ENCODE data around the gene SAV1. TPM values are rescaled to one million over a fixed set of nuclear protein-coding genes. Genes with fewer than 3 reads are reported as not detected.
"Not testable (repeated sequence)": the region's sequence is repeated elsewhere in the genome, so short reads cannot be mapped to it uniquely, and the experiment has no call there.

Gene SAV1
- total RNA-seq (2014; rRNA removed; shearing (Covaris generic)): 13.5 and 16.5 TPM in 2 replicates

GRCh38 chr14:50667996-50668825 is at the start of gene SAV1:
TSS of gene SAV1 (minus strand) at chr14:50668306. CDS start at chr14:50667967, 339 bp downstream.
- peak; percentile 78 for DNase-seq (ENCODE audit: low read depth)

GRCh38 chr14:50717811-50718210 is 49.7 kb upstream of the SAV1 start:
- no peak for DNase-seq (ENCODE audit: low read depth)

GRCh38 chr14:50714450-50715073 is 46.5 kb upstream of the SAV1 start:
- peak; percentile 30 for DNase-seq (ENCODE audit: low read depth)

GRCh38 chr14:50711043-50711442 is 42.9 kb upstream of the SAV1 start:
- DNase-seq (ENCODE audit: low read depth): no peak

GRCh38 chr14:50705026-50705593 is 37.0 kb upstream of the SAV1 start:
- no peak for DNase-seq (ENCODE audit: low read depth)

- no peak for DNase-seq (ENCODE audit: low read depth)
Measured at GRCh38 chr14:50704454-50705010, 36.4 kb upstream of the SAV1 start.

GRCh38 chr14:50697659-50698290 is 29.7 kb upstream of the SAV1 start:
- DNase-seq (ENCODE audit: low read depth): no peak

GRCh38 chr14:50694260-50694659 is 26.2 kb upstream of the SAV1 start:
- not testable (repeated sequence) for DNase-seq (ENCODE audit: low read depth)

- DNase-seq (ENCODE audit: low read depth): no peak
Measured at GRCh38 chr14:50688875-50689274, 20.8 kb upstream of the SAV1 start.

- DNase-seq (ENCODE audit: low read depth): no peak
Measured at GRCh38 chr14:50679674-50680073, 11.6 kb upstream of the SAV1 start.

- DNase-seq (ENCODE audit: low read depth): no peak
Measured at GRCh38 chr14:50678163-50678562, 10.1 kb upstream of the SAV1 start.

GRCh38 chr14:50677527-50678063 is 9.5 kb upstream of the SAV1 start:
- DNase-seq (ENCODE audit: low read depth): peak; percentile 39

- DNase-seq (ENCODE audit: low read depth): no peak
Measured at GRCh38 chr14:50676814-50677516, 8.9 kb upstream of the SAV1 start.

GRCh38 chr14:50675597-50675996 is 7.5 kb upstream of the SAV1 start:
- peak; percentile 27 for DNase-seq (ENCODE audit: low read depth)

- no peak for DNase-seq (ENCODE audit: low read depth)
Measured at GRCh38 chr14:50670866-50671256, 2.8 kb upstream of the SAV1 start.

- DNase-seq (ENCODE audit: low read depth): no peak
Measured at GRCh38 chr14:50670196-50670865, 2.2 kb upstream of the SAV1 start.

GRCh38 chr14:50669441-50669986 is 1.4 kb upstream of the SAV1 start:
- no peak for DNase-seq (ENCODE audit: low read depth)

- no peak for DNase-seq (ENCODE audit: low read depth)
Measured at GRCh38 chr14:50668826-50669143, 679 bp upstream of the SAV1 start.

GRCh38 chr14:50667684-50667995 is 466 bp downstream of the SAV1 start:
- DNase-seq (ENCODE audit: low read depth): no peak
